ENCODE results near the gene PRDM16. TPM values are rescaled to one million over a fixed set of nuclear protein-coding genes. Genes with fewer than 3 reads are reported as not detected.

PRDM16 gene
- total RNA-seq, 1 donor from 2014 or later, result 18.3 TPM

DNA sequence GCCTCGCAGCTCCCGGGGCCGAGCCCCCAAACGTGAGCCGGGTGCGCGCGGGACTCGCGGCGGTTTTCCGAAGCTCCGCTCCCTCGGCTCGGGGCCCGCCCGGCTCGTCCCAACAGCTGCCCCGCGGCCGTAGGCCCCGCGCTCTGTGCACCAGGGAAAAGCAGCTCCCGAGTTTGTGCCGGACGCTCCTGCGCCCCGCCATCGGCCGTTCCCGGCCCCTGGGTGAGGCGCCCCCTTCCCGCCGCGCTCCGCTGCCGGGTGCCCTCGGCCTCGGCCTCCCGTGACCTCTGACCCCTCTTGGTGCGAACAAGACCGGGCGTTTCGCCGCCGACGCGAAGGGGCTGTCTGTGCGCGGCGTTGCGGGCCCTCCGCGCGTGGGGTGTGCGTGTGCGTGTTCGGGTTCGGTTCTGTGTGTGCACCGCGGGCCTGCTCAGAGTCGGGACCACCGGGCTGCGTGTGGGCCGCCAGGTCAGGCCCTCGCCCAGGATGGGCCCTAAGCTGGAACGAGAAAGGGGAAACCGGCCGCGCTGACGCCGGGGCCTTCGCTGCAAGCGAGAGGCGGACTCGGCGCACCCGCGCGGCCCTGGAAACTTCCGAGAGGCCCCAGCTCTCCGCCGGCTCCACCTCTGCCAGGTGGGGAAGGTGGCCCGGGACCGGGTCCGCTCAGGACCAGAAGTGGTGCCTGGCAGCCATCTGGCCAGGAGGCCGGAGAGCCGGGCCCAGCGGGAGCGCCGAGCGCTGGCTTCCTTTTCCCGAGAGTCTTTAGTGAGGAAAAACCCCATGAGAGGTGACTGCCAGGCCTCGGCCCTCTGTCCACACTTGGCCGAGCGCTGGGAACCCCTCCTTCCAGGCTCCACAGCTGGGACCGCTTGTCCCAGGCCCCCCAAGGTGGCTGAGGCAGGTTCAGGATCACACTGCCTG, 1.9 kb downstream of the PRDM16 start:
- TF ChIP-seq, protein P1, sequence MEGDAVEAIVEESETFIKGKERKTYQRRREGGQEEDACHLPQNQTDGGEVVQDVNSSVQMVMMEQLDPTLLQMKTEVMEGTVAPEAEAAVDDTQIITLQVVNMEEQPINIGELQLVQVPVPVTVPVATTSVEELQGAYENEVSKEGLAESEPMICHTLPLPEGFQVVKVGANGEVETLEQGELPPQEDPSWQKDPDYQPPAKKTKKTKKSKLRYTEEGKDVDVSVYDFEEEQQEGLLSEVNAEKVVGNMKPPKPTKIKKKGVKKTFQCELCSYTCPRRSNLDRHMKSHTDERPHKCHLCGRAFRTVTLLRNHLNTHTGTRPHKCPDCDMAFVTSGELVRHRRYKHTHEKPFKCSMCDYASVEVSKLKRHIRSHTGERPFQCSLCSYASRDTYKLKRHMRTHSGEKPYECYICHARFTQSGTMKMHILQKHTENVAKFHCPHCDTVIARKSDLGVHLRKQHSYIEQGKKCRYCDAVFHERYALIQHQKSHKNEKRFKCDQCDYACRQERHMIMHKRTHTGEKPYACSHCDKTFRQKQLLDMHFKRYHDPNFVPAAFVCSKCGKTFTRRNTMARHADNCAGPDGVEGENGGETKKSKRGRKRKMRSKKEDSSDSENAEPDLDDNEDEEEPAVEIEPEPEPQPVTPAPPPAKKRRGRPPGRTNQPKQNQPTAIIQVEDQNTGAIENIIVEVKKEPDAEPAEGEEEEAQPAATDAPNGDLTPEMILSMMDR (IDR thresholded peaks at IDR 0.05), result no peak
- DNase-seq (ENCODE audit: low spot score), result peak; percentile 91
- Mint-ChIP-seq H3K27ac (ENCODE audit: unreplicated experiment) (peak overlapping the region; percentile 17), H3K4me3 (ENCODE audit: unreplicated experiment) (peak overlapping the region; percentile 60), H3K27me3 (ENCODE audit: low read depth) (peaks cover 3% of the 10 kb centered on the region), H3K36me3 (ENCODE audit: low read depth) (no peaks in the 10 kb centered on the region), H3K4me1 (ENCODE audit: low read depth) (peaks cover 16% of the 10 kb centered on the region), H3K9me3 (ENCODE audit: low read depth) (no peaks in the 10 kb centered on the region)

GRCh38 chr1:3071565-3072390, 2.8 kb downstream of the PRDM16 start:
- peak overlapping the region; percentile 60 for H3K4me3 Mint-ChIP-seq (ENCODE audit: unreplicated experiment)

DNA sequence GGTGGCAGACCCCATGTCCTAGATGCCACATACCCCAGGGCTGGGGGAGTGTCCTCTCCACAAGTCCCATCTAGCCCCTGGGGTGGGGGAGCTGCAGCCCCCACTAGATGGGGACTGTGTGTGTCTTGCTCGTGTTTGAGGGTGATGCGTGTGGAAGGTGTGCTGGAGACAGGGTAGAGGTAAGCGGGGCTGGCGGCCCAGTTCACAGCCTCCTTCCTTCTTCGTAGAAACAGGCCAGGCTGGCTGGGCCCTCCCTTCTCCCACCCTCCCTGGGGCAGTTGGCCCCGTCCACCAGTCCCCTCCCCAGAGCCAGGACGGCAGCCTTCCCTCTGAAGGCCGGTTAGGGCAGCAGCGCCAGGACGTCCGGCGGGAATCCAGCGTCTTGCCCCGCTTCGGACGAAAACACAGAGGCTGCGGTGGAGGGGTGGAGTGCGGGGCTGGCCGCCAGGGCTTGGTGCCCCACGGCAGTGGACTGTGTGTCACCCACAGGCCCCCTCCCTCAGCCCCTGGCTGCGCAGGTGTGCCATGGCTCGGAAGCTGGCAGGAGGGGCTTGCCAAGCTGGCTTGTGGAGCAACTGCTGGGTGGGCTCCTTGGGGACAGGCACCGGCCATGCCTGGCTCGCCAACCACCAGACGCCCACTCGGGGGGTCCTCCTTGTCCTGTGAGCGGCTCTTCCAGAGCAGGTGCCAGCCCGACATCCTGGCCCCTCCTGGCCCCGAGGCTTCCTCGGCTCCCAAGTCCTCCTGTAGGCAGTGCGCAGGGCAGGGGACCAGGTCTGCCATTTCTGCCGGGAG, 3.6 kb downstream of the PRDM16 start:
- DNase-seq (ENCODE audit: low spot score), result peak; percentile 52
- Mint-ChIP-seq H3K27me3 (ENCODE audit: low read depth) (no peaks in the 10 kb centered on the region), H3K4me1 (ENCODE audit: low read depth) (peaks cover 16% of the 10 kb centered on the region), H3K36me3 (ENCODE audit: low read depth) (no peaks in the 10 kb centered on the region), H3K4me3 (ENCODE audit: unreplicated experiment) (peak overlapping the region; percentile 40), H3K9me3 (ENCODE audit: low read depth) (no peaks in the 10 kb centered on the region), H3K27ac (ENCODE audit: unreplicated experiment) (no peak overlapping the region)
- TF ChIP-seq, protein P1 (IDR thresholded peaks at IDR 0.05), result no peak

More at GRCh38 chr1:3071565-3072390, 2.8 kb downstream of the PRDM16 start:
- Mint-ChIP-seq H3K27ac (ENCODE audit: unreplicated experiment) (no peak overlapping the region), H3K27me3 (ENCODE audit: low read depth) (no peaks in the 10 kb centered on the region), H3K9me3 (ENCODE audit: low read depth) (no peaks in the 10 kb centered on the region), H3K36me3 (ENCODE audit: low read depth) (no peaks in the 10 kb centered on the region), H3K4me1 (ENCODE audit: low read depth) (peaks cover 16% of the 10 kb centered on the region)
- TF ChIP-seq, protein P1 (IDR thresholded peaks at IDR 0.05), result no peak
- DNase-seq (ENCODE audit: low spot score), result peak; percentile 87

DNA sequence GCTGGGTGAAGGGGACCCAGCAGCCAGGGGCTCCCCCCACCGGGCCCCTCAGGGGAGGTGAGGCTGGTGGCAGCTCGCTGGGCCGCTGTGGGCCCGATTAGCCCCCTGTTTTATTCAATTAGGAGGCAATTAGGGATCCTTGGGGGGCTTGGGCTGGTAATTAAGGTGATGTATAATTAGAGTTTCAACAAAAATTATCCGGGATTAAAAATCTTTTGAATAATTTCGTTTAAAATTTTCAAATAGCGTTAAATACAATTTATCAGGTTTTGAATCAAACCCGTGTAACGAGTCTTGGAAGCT, 4.1 kb downstream of the PRDM16 start:
- no peak overlapping the region for H3K4me3 Mint-ChIP-seq (ENCODE audit: unreplicated experiment)
- peaks cover 16% of the 10 kb centered on the region for H3K4me1 Mint-ChIP-seq (ENCODE audit: low read depth)
- H3K9me3 Mint-ChIP-seq (ENCODE audit: low read depth), result no peaks in the 10 kb centered on the region
- DNase-seq (ENCODE audit: low spot score), result no peak
- TF ChIP-seq, protein P1 (IDR thresholded peaks at IDR 0.05), result no peak
- H3K36me3 Mint-ChIP-seq (ENCODE audit: low read depth), result no peaks in the 10 kb centered on the region
- no peak overlapping the region for H3K27ac Mint-ChIP-seq (ENCODE audit: unreplicated experiment)
- H3K27me3 Mint-ChIP-seq (ENCODE audit: low read depth), result no peaks in the 10 kb centered on the region
